WTC11 (cell line): ENCODE measurements around the gene SMYD4. TPM values are rescaled to one million over a fixed set of nuclear protein-coding genes. Genes with fewer than 3 reads are reported as not detected.

Experiments used
- ATAC-seq: fragments of 200-7000 bp; cut with Tn5 transposase; 2 replicates; pipeline ENCODE4 v1.10.0; 2021; ENCODE audit warnings: mild to moderate bottlenecking, moderate library complexity
- CTCF ChIA-PET: fragments of 300-600 bp; sonication (Branson Sonifier 250); formaldehyde crosslinking; loops from one replicate; lab custom pipeline; 2021; ENCODE audit warnings: antibody characterized with exemption; lab: Charles Lee
- POLR2A ChIA-PET: fragments of 350-600 bp; sonication (Branson Sonifier 250); formaldehyde crosslinking; loops from one replicate; lab custom pipeline; 2021; ENCODE audit warnings: antibody characterized with exemption; lab: Charles Lee
- DNase-seq: peaks from one replicate; pipeline ENCODE4 v3.0.0; 2021; ENCODE audit warnings: low spot score
- H3K27ac Mint-ChIP-seq: 2 replicates; pipeline ENCODE4 v1.8.0; 2021; ENCODE audit warnings: mixed read lengths
- H3K27me3 Mint-ChIP-seq: 2 replicates; pipeline ENCODE4 v1.8.0; 2021; ENCODE audit warnings: low read depth, mild to moderate bottlenecking, moderate library complexity, mixed read lengths
- H3K36me3 Mint-ChIP-seq: 2 replicates; pipeline ENCODE4 v1.8.0; 2021; ENCODE audit warnings: mixed read lengths
- H3K4me1 Mint-ChIP-seq: 2 replicates; pipeline ENCODE4 v1.8.0; 2022; ENCODE audit warnings: mixed read lengths
- H3K4me3 Mint-ChIP-seq: 2 replicates; pipeline ENCODE4 v1.8.0; 2021; ENCODE audit warnings: mild to moderate bottlenecking, moderate library complexity, mixed read lengths
- H3K9me3 Mint-ChIP-seq: 2 replicates; pipeline ENCODE4 v1.8.0; 2021; ENCODE audit warnings: mixed read lengths
- CTCF ChIP-seq: fragments of 200-600 bp; IDR thresholded peaks from 2 replicates; pipeline ENCODE4 v1.8.0; 2022; ENCODE audit warnings: antibody characterized with exemption
- EMX1 ChIP-seq: fragments of 250-450 bp; sonication (Bioruptor Pico); IDR thresholded peaks from 2 replicates; pipeline ENCODE4 v1.8.0; 2021; ENCODE audit warnings: mild to moderate bottlenecking
- HMGA2 ChIP-seq: fragments of 250-450 bp; sonication (Bioruptor Pico); IDR thresholded peaks from 2 replicates; pipeline ENCODE4 v1.4.0; 2021; ENCODE audit warnings: mild to moderate bottlenecking, moderate library complexity
- JAZF1 ChIP-seq: fragments of 250-450 bp; sonication (Bioruptor Pico); IDR thresholded peaks from 2 replicates; pipeline ENCODE4 v1.9.0; 2021; ENCODE audit warnings: moderate library complexity, mild to moderate bottlenecking, inconsistent platforms
- NFATC4 ChIP-seq: fragments of 250-450 bp; sonication (Bioruptor Pico); IDR thresholded peaks from 2 replicates; pipeline ENCODE4 v1.9.0; 2021; ENCODE audit warnings: mild to moderate bottlenecking
- TCF7 ChIP-seq: sonication (generic); formaldehyde crosslinking; IDR thresholded peaks from 2 replicates; pipeline ENCODE4 v1.8.0; 2022; ENCODE audit warnings: mild to moderate bottlenecking, low read depth, missing genetic modification reagents, moderate library complexity
- USF1 ChIP-seq: sonication (generic); formaldehyde crosslinking; IDR thresholded peaks from 2 replicates; pipeline ENCODE4 v1.8.0; 2022; ENCODE audit warnings: mild to moderate bottlenecking, missing genetic modification reagents
- ZMAT4 ChIP-seq: fragments of 250-450 bp; sonication (Bioruptor Pico); IDR thresholded peaks from 2 replicates; pipeline ENCODE4 v1.9.0; 2021; ENCODE audit warnings: mild to moderate bottlenecking
- ZNF121 ChIP-seq: sonication (generic); formaldehyde crosslinking; IDR thresholded peaks from 2 replicates; pipeline ENCODE4 v1.8.0; 2023; ENCODE audit warnings: missing genetic modification reagents
- ZNF281 ChIP-seq: sonication (generic); formaldehyde crosslinking; IDR thresholded peaks from 2 replicates; pipeline ENCODE4 v1.8.0; 2023; ENCODE audit warnings: mild to moderate bottlenecking, missing genetic modification reagents
- ZNF416 ChIP-seq: fragments of 250-450 bp; sonication (Bioruptor Pico); IDR thresholded peaks from 2 replicates; pipeline ENCODE4 v1.9.0; 2021; ENCODE audit warnings: mild to moderate bottlenecking, inconsistent platforms
- ZNF532 ChIP-seq: fragments of 250-450 bp; sonication (Bioruptor Pico); IDR thresholded peaks from 2 replicates; pipeline ENCODE4 v1.9.0; 2021; ENCODE audit warnings: mild to moderate bottlenecking, borderline replicate concordance
- ZSCAN18 ChIP-seq: fragments of 250-450 bp; sonication (Bioruptor Pico); IDR thresholded peaks from 2 replicates; pipeline ENCODE4 v2.1.2; 2022; ENCODE audit warnings: mild to moderate bottlenecking, moderate library complexity
- total RNA-seq: library from RNA; stranded (reverse); gene quantifications from 3 replicates; pipeline ENCODE4 v1.2.3, GENCODE V29; 2021

Gene SMYD4
- total RNA-seq, 1 experiment from 2014 or later, result 24.1 TPM

GRCh38 chr17:1867307-1867706, 37.6 kb upstream of the SMYD4 start:
- Mint-ChIP-seq H3K27me3 (no peaks in the 10 kb centered on the region), H3K4me1 (no peaks in the 10 kb centered on the region), H3K4me3 (no peak overlapping the region), H3K27ac (no peak overlapping the region), H3K9me3 (no peaks in the 10 kb centered on the region), H3K36me3 (peaks cover 6% of the 10 kb centered on the region)
- ChIA-PET POLR2A (no interaction called here), CTCF (interaction anchor here (0.6 kb wide), 1 partner anchor 134 kb away, joined by 3 read pairs; no protein-coding TSS in a partner anchor)
- ATAC-seq, result no peak
- TF ChIP-seq ZNF416 (CRISPR knock-in tag), result no peak
- TF ChIP-seq ZNF121 (CRISPR knock-in tag), result peak; percentile 60; the same call in 1 of the 2 replicates
- no peak for DNase-seq

GRCh38 chr17:1865252-1866037, 35.7 kb upstream of the SMYD4 start:
- Mint-ChIP-seq H3K27ac (no peak overlapping the region), H3K9me3 (no peaks in the 10 kb centered on the region), H3K36me3 (peaks cover 14% of the 10 kb centered on the region), H3K4me1 (no peaks in the 10 kb centered on the region), H3K4me3 (no peak overlapping the region), H3K27me3 (no peaks in the 10 kb centered on the region)
- DNase-seq, result peak; percentile 37
- CTCF ChIA-PET, result interaction anchor here (0.5 to 3.5 kb wide), 14 partner anchors 9 to 380 kb away, joined by 3 to 15 read pairs (median 3); partner anchors contain the start of genes RILP, RPA1 and SMYD4
- TF ChIP-seq CTCF (peak; percentile 46), ZMAT4 (CRISPR knock-in tag) (no peak), JAZF1 (CRISPR knock-in tag) (no peak), TCF7 (CRISPR knock-in tag) (no peak), ZNF281 (CRISPR knock-in tag) (no peak), NFATC4 (no peak), USF1 (CRISPR knock-in tag) (no peak), HMGA2 (CRISPR knock-in tag) (peak; percentile 82), ZNF532 (no peak), ZSCAN18 (CRISPR knock-in tag) (no peak), EMX1 (no peak)
- no peak for ATAC-seq
- POLR2A ChIA-PET, result no interaction called here
